Pons (tissue), 1 donor: Measurements from ENCODE around the gene PRKACA.

ENCODE experiments used
- DNase-seq: peaks from one replicate; pipeline ENCODE4 v3.0.0-alpha.2; 2016; ENCODE audit warnings: low spot score

PRKACA gene

DNA sequence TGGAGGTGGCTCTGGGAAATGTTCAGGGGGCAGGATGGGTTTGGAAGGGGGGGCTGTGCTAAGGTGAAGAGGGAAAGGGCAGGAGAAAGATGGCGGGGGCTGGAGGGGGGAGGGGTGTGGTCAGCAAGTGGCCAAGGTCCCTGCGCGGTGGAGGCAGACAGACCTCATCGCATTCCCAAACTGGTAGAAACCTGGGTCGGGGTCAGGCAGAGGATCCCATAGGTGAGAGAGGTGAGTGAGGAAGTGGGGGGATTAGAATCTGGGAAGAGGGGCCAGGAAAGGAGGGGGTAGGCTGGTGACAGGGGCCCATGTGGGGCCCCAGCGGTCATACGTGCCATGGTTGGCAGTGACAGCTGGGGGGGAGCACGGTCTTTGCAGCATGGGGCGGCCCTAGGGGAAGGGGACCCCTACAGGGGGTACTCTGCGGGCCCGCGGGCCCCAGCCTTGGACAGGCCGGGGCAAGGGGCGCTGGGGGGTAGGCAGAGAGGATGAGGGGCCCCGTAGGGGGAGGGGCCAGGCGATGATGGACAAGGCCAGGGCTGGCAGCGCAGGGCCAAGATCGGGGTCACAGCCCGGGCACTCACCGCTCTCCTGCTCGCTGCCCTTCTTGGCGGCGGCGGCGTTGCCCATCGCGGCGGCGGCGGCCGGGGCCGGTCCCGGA, 514 bp downstream of the PRKACA start:
- DNase-seq: no peak

DNA sequence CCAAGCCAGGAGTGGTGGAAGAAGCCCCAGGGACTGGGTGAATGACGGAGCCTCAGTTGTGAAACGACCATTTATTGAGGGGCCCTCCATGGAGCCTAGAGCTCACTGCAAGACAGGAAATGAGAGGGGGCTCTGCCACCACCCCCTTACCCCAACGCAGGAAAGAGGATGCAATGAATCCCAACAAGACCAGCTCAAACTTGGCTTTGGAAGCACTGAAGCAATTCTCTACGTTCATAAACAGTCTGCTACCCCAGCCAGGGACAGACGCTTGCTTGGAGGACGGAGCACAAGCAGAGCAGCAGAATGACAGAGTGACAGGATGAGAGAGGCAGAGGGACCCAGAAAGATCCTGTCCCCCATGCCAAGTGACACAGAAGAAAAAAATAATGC, 1.0 kb downstream of the PRKACA start:
- no peak for DNase-seq

DNA sequence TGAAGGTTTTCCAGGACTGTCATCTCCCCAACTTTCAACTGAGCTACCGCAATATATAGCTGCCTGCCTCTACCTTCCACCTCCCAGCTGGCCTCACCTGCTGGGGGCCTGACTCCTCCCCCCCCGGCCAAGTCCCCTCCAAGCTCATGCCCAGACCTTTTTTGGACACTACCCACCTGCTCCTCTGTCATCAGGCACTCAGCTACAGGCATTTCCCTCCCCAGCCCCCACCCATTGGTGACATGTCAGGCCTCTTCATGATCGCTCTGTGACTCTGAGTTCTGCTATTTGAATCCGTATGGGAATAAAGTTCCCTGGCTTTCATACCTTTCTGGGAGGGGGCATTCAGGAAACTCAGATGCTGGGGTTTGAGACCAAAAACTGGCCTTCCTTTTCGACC, 1.8 kb downstream of the PRKACA start:
- no peak for DNase-seq

GRCh38 chr19:14114854-14115253, 2.7 kb downstream of the PRKACA start:
- DNase-seq: peak; percentile 72

GRCh38 chr19:14114439-14114838, 3.1 kb downstream of the PRKACA start:
- DNase-seq: no peak

- DNase-seq: no peak
These were observed 3.7 kb downstream of the PRKACA start for GRCh38 chr19:14113762-14114414.

- no peak for DNase-seq
These were observed 4.7 kb downstream of the PRKACA start for GRCh38 chr19:14112809-14113385.

DNA sequence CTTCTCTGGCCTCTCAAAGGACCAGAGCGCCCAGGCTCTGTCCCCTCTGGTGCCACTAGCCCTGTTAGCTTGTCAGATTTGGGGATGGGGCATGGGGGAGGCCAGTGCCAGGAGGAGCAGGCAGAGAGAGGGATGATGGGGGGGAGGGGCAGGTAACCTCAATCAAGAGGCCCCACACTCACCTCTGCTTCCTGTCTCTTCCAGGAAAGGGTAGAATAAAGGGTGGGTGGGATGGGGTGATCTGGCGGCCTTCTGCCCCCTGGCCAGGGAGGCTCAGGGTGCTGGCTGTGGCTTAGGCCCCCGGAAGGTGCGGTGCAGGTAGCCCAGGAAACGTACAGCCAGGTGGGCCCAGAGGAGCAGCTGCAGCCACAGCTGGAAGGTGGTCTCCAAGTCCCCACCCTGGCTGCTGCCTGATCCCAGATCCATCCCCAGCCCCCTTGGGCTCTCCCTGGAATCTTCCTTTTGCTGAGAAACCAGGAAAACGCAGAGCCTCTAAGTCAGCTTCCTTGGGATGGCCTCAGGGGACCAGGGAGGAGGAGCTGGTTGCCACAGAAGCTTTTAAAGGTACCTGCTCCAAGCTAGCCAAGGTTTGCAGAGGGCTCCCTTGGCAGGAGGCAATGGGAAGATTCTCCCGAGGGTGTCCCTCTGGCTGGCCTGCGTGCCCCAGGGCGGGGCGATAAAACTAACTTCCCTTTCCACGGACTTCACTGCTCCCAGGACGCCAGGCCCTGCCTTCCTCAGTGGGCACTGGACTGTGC, 5.3 kb downstream of the PRKACA start:
- DNase-seq: no peak

- no peak for DNase-seq
These were observed 6.1 kb downstream of the PRKACA start for GRCh38 chr19:14111486-14111885.

- DNase-seq: no peak
These were observed 6.9 kb downstream of the PRKACA start for GRCh38 chr19:14110650-14111049.

DNA sequence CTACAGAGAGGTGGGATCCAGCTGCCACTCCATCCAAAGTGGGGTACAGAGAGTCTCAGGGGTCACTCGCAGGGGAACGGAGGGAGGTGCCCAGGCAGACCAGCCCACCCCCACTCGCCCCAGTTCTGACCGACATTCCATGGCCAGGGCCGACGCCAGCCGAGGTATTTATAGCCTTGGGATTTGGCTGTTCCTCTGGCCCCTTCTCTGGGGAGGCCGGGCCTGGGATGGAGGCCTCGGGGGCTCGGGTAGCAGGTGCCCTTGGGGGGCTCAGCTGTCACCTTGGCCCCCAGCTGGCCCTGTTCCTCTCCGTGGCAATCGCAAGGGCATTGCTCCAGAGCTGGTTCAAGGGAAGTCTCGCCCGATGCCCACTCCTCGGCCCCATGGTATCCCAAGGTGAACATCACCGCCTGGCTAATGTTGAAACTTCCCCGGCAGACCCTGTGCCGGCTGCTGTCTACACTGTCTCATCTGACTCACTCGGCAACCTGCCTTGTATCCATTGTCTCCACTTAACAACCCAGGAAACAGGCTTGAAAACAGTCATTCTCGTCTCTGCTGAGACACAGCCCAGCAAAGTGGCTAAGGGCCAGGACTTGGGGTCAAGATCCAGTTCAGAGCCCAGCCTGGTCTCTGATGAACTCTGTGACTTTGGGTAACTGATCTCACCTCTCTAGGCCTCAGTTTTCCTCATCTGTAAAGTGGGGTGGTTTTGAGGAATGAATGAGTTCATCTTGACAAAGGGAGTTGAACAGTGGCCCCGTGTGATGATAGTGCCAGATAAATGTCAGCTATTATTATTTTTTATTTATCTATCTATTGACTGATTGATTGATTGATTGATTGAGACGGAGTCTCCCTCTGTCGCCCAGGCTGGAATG, 9.7 kb downstream of the PRKACA start:
- no peak for DNase-seq

- DNase-seq: no peak
These were observed 10.7 kb downstream of the PRKACA start for GRCh38 chr19:14106840-14107239.

- no peak for DNase-seq
These were observed 11.9 kb downstream of the PRKACA start for GRCh38 chr19:14105680-14106079.

GRCh38 chr19:14103310-14103709, 14.3 kb downstream of the PRKACA start:
- no peak for DNase-seq

DNA sequence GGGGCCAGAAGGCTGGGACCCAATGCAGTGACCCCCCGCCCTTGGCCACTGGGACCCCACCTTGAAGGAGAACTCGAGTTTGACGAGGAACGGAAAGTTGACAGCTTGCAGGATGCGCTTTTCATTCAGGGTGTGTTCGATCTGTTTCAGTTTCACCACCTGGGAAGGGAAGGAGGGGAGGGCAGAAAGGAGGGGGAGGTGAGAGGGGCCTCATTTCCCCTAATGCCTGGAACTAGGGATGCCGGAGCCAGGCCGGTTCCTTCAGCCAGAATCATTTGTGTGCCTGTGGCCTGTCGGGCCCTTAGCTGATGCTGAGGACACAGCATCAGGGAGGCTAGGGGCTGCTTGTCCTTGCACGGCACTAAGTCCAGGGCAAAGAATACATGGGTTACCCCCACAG, 14.8 kb downstream of the PRKACA start:
- DNase-seq: no peak

DNA sequence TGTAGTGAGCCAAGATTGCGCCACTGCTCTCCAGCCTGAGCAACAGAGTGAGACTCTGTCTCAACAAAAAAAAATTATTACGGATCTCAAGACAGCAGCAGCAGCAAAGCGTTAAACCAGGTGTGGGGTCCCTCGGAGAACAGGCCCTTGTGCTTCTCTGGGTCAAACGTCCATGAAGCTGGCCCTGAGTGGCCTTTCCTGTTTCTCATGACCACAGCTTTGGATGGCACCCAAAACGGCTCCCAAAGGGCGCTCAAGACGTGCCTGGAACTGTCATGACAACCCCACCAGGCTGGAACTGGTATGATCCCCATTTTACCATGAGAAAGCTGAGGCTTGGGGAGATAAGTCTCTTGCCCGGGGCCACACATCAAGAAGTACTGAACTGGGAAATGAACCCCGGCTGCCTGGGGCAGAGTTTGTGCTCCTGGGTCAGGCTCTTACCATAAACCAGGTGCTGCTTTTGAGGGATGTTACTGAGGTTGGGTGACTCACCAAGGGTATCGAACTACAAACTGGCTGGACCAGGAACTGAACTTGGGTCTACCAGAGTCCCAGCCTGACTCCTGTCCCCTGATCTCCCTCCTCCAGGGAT, 15.4 kb downstream of the PRKACA start:
- no peak for DNase-seq

- no peak for DNase-seq
These were observed 16.5 kb downstream of the PRKACA start for GRCh38 chr19:14101003-14101545.

- no peak for DNase-seq
These were observed 19.9 kb downstream of the PRKACA start for GRCh38 chr19:14097532-14098151.

- no peak for DNase-seq
These were observed 21.1 kb downstream of the PRKACA start for GRCh38 chr19:14096272-14096992.

DNA sequence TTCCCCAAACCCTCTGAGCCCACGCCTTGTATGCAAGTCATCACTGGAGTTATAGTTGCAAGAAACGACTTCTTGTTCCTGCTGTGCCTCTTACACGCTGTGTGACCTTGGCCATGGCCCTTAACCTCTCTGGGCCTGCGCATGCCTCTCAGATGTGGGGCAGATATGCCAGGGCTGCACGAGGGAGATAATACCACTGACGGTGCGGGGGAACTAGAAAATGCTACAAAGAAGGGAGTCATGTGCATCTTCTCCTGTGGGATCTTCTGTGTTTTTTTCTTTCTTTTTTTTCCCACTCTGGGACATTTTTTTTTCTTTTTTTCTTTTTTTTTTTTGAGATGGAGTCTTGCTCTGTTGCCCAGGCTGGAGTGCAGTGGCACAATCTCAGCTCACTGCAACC, 22.7 kb downstream of the PRKACA start:
- no peak for DNase-seq
